Mammary epithelial cell (primary cell): ENCODE measurements around the gene FSCN2.

Experiments used
- EZH2 ChIP-seq: IDR thresholded peaks from 2 replicates; pipeline ENCODE4 v1.6.1; 2012; ENCODE audit warnings: low read length, inconsistent platforms, borderline replicate concordance
- TF ChIP-seq, protein P1 (sequence below), 2 donors: IDR thresholded peaks in 1 of 2; conservative IDR thresholded peaks in 1 of 2; 2 replicates each; pipeline ENCODE4 v1.5.1; 2011 to 2012; ENCODE audit warnings: inconsistent platforms in 2 of 2, low read length in 2 of 2, mild to moderate bottlenecking in 2 of 2, control low read depth in 1 of 2, low read depth in 1 of 2; ENCODE audit not compliant: insufficient read depth in 1 of 2; ENCODE audit errors: extremely low read depth in 1 of 2

DNA sequence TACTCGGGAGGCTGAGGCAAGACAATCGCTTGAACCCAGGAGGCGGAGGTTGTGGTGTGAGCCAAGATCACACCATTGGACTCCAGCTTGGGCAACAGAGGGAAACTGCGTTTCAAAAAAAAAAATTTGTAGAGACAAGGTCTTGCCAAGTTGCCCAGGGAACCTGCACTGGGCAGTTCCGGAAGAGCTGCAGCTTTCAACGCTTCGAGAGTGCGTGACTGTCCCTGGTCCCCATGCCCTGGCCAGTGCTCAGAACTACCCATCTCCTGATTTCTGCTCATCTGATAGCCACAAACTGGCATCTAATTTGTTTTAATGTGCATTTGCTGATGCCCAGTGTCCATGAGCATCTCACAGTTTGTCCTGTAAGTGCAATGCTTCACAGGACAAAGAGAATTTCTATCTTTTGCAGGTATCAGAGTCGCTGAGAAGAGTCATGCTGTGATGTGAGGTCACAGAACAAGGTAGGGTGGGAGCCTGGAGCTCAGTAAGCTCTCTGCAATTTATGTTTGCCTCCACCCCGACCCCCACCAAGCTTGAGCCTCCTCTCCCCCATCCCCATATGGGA lies 19.5 kb upstream of the FSCN2 start:
- TF ChIP-seq, protein P1, sequence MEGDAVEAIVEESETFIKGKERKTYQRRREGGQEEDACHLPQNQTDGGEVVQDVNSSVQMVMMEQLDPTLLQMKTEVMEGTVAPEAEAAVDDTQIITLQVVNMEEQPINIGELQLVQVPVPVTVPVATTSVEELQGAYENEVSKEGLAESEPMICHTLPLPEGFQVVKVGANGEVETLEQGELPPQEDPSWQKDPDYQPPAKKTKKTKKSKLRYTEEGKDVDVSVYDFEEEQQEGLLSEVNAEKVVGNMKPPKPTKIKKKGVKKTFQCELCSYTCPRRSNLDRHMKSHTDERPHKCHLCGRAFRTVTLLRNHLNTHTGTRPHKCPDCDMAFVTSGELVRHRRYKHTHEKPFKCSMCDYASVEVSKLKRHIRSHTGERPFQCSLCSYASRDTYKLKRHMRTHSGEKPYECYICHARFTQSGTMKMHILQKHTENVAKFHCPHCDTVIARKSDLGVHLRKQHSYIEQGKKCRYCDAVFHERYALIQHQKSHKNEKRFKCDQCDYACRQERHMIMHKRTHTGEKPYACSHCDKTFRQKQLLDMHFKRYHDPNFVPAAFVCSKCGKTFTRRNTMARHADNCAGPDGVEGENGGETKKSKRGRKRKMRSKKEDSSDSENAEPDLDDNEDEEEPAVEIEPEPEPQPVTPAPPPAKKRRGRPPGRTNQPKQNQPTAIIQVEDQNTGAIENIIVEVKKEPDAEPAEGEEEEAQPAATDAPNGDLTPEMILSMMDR (conservative IDR thresholded peaks at IDR 0.05 in 1 of 2, IDR thresholded peaks at IDR 0.05 in 1 of 2; ENCODE audit: extremely low read depth in 1 of 2, insufficient read depth in 1 of 2, low read depth in 1 of 2, low read length in 2 of 2): no peak
- no peak for TF ChIP-seq EZH2
